Muscle layer of colon (tissue), 2 donors: Measurements from ENCODE around the gene RNF26.

Source experiments
- H3K27ac ChIP-seq: one replicate; pipeline ENCODE4 v1.7.0; 2013; ENCODE audit warnings: low read depth, mild to moderate bottlenecking, low read length, moderate library complexity
- H3K27me3 ChIP-seq, 2 donors: one replicate each; pipeline ENCODE4 v1.7.0; 2013; ENCODE audit warnings: low read length in 2 of 2, mild to moderate bottlenecking in 2 of 2; ENCODE audit not compliant: insufficient read depth in 2 of 2, control insufficient read depth in 1 of 2
- H3K36me3 ChIP-seq: one replicate; pipeline ENCODE4 v1.7.0; 2013; ENCODE audit warnings: mild to moderate bottlenecking, low read length; ENCODE audit not compliant: insufficient read depth
- H3K4me1 ChIP-seq: one replicate; pipeline ENCODE4 v1.7.0; 2013; ENCODE audit warnings: mild to moderate bottlenecking, low read length; ENCODE audit not compliant: insufficient read depth
- H3K4me3 ChIP-seq, 2 donors: one replicate each; pipeline ENCODE4 v1.7.0; 2013; ENCODE audit warnings: low read length in 2 of 2, low read depth in 1 of 2, mild to moderate bottlenecking in 1 of 2, moderate library complexity in 1 of 2
- H3K9ac ChIP-seq: one replicate; pipeline ENCODE4 v1.7.0; 2013; ENCODE audit warnings: low read length
- H3K9me3 ChIP-seq: one replicate; pipeline ENCODE4 v1.7.0; 2013; ENCODE audit warnings: mild to moderate bottlenecking, low read length
- donor health status: abdominal sarcoma.
- donor health status: Adenocarcinoma of cecum.

The RNF26 gene

GRCh38 chr11:119347242-119347641 is 12.9 kb downstream of the RNF26 start:
- no peaks in the 10 kb centered on the region for H3K4me1 ChIP-seq
- no peak overlapping the region for H3K9ac ChIP-seq
- no peaks in the 10 kb centered on the region for H3K9me3 ChIP-seq
- no peak overlapping the region for H3K4me3 ChIP-seq
- no peaks in the 10 kb centered on the region for H3K36me3 ChIP-seq
- H3K27ac ChIP-seq = no peak overlapping the region
- H3K27me3 ChIP-seq = no peaks in the 10 kb centered on the region

- no peak overlapping the region for H3K4me3 ChIP-seq
- H3K27me3 ChIP-seq = no peaks in the 10 kb centered on the region
- no peak overlapping the region for H3K27ac ChIP-seq
- H3K9me3 ChIP-seq = no peaks in the 10 kb centered on the region
- H3K9ac ChIP-seq = no peak overlapping the region
- no peaks in the 10 kb centered on the region for H3K36me3 ChIP-seq
- H3K4me1 ChIP-seq = no peaks in the 10 kb centered on the region
Measured at GRCh38 chr11:119347940-119348605, 13.7 kb downstream of the RNF26 start.

GRCh38 chr11:119350302-119350701 is 16.0 kb downstream of the RNF26 start:
- H3K4me3 ChIP-seq = no peak overlapping the region
- no peaks in the 10 kb centered on the region for H3K4me1 ChIP-seq
- H3K36me3 ChIP-seq = no peaks in the 10 kb centered on the region
- H3K9me3 ChIP-seq = no peaks in the 10 kb centered on the region
- H3K9ac ChIP-seq = no peak overlapping the region
- H3K27me3 ChIP-seq = no peaks in the 10 kb centered on the region
- H3K27ac ChIP-seq = no peak overlapping the region

- H3K27me3 ChIP-seq = no peaks in the 10 kb centered on the region
- H3K9me3 ChIP-seq = no peaks in the 10 kb centered on the region
- H3K4me3 ChIP-seq = no peak overlapping the region
- peaks cover 3% of the 10 kb centered on the region for H3K4me1 ChIP-seq
- no peak overlapping the region for H3K27ac ChIP-seq
- no peak overlapping the region for H3K9ac ChIP-seq
- H3K36me3 ChIP-seq = no peaks in the 10 kb centered on the region
Measured at GRCh38 chr11:119351232-119351631, 16.9 kb downstream of the RNF26 start.

GRCh38 chr11:119352857-119353260 is 18.5 kb downstream of the RNF26 start:
- Histone ChIP-seq H3K9ac (no peak overlapping the region), H3K27ac (no peak overlapping the region)

GRCh38 chr11:119355091-119355843 is 20.9 kb downstream of the RNF26 start:
- Histone ChIP-seq H3K4me3 (no peak overlapping the region), H3K27ac (no peak overlapping the region), H3K9ac (no peak overlapping the region), H3K4me1 (peaks cover 3% of the 10 kb centered on the region), H3K9me3 (no peaks in the 10 kb centered on the region), H3K36me3 (no peaks in the 10 kb centered on the region), H3K27me3 (no peaks in the 10 kb centered on the region)

More at GRCh38 chr11:119352857-119353260, 18.5 kb downstream of the RNF26 start:
- Histone ChIP-seq H3K9me3 (no peaks in the 10 kb centered on the region), H3K4me1 (peaks cover 3% of the 10 kb centered on the region), H3K36me3 (no peaks in the 10 kb centered on the region), H3K4me3 (no peak overlapping the region), H3K27me3 (no peaks in the 10 kb centered on the region)

GRCh38 chr11:119356349-119357031 is 22.2 kb downstream of the RNF26 start:
- no peaks in the 10 kb centered on the region for H3K36me3 ChIP-seq
- H3K27me3 ChIP-seq = no peaks in the 10 kb centered on the region
- peak overlapping the region; percentile 72 for H3K9ac ChIP-seq
- H3K27ac ChIP-seq = no peak overlapping the region
- H3K4me3 ChIP-seq = peak overlapping the region; percentile 62 to 83
- H3K4me1 ChIP-seq = peaks cover 10% of the 10 kb centered on the region
- H3K9me3 ChIP-seq = no peaks in the 10 kb centered on the region

- Histone ChIP-seq H3K9me3 (no peaks in the 10 kb centered on the region), H3K4me1 (peaks cover 16% of the 10 kb centered on the region), H3K4me3 (no peak overlapping the region), H3K27me3 (no peaks in the 10 kb centered on the region), H3K9ac (no peak overlapping the region), H3K36me3 (no peaks in the 10 kb centered on the region), H3K27ac (no peak overlapping the region)
Measured at GRCh38 chr11:119357074-119357473, 22.7 kb downstream of the RNF26 start.

GRCh38 chr11:119359365-119360214 is 25.3 kb downstream of the RNF26 start:
- H3K9ac ChIP-seq = no peak overlapping the region
- H3K36me3 ChIP-seq = no peaks in the 10 kb centered on the region
- peaks cover 0 to 4% of the 10 kb centered on the region in 2 donors for H3K27me3 ChIP-seq
- H3K9me3 ChIP-seq = no peaks in the 10 kb centered on the region
- H3K27ac ChIP-seq = no peak overlapping the region
- no peak overlapping the region for H3K4me3 ChIP-seq
- peaks cover 26% of the 10 kb centered on the region for H3K4me1 ChIP-seq

- Histone ChIP-seq H3K9ac (no peak overlapping the region), H3K36me3 (no peaks in the 10 kb centered on the region)
Measured at GRCh38 chr11:119361056-119361787, 26.9 kb downstream of the RNF26 start.

More at GRCh38 chr11:119361056-119361787, 26.9 kb downstream of the RNF26 start:
- Histone ChIP-seq H3K9me3 (no peaks in the 10 kb centered on the region), H3K4me1 (peaks cover 37% of the 10 kb centered on the region), H3K4me3 (no peak overlapping the region), H3K27me3 (peaks cover 0 to 11% of the 10 kb centered on the region in 2 donors), H3K27ac (no peak overlapping the region)
